ENCODE data around the gene ZNF746.

DNA sequence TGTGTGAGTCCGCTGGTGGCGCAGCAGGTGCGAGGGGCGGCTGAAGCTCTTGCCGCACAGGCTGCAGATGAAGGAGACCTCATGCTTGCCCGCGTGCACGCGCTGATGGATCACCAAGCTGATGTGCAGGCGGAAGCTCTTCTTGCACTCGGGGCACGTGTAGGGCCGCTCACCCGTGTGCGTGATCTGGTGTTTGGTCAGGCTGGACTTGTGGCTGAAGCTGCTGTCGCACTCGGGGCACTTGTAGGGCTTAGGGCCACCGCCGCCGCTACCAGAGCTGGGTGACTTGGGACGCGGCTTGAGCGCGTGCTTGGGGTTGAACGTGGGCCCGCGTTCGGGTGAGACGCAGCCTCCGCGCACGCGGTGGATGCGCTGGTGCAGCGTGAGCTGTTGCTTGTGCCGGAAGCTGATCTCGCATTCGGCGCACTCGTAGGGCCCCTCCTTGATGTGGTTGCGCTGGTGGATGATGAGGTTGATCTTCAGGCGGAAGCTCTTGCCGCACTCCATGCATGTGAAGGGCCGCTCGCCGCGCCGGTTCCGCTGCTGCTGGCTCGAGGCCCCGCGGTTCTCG is 65.4 kb downstream of the ZNF746 start:
- TF ChIP-seq, protein P1, sequence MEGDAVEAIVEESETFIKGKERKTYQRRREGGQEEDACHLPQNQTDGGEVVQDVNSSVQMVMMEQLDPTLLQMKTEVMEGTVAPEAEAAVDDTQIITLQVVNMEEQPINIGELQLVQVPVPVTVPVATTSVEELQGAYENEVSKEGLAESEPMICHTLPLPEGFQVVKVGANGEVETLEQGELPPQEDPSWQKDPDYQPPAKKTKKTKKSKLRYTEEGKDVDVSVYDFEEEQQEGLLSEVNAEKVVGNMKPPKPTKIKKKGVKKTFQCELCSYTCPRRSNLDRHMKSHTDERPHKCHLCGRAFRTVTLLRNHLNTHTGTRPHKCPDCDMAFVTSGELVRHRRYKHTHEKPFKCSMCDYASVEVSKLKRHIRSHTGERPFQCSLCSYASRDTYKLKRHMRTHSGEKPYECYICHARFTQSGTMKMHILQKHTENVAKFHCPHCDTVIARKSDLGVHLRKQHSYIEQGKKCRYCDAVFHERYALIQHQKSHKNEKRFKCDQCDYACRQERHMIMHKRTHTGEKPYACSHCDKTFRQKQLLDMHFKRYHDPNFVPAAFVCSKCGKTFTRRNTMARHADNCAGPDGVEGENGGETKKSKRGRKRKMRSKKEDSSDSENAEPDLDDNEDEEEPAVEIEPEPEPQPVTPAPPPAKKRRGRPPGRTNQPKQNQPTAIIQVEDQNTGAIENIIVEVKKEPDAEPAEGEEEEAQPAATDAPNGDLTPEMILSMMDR (IDR thresholded peaks at IDR 0.05; ENCODE audit: insufficient read depth, low read depth, low read length): no peak
- no peak for TF ChIP-seq EZH2 (IDR thresholded peaks at IDR 0.05; ENCODE audit: insufficient read depth, low read length)
